HepG2 (cell line): ENCODE measurements around the gene VWA2. TPM values are rescaled to one million over a fixed set of nuclear protein-coding genes. Genes with fewer than 3 reads are reported as not detected.

Experiments
- ATAC-seq: fragments of 200-7000 bp; cut with Tn5 transposase; 3 replicates; pipeline ENCODE4 v1.9.1; 2020; ENCODE audit warnings: mild to moderate bottlenecking, moderate library complexity
- BruUV-seq: library from RNA; stranded (reverse); fragments of 400-500 nt; replicated peaks from 2 replicates; lab custom pipeline; 2021; lab: Mats Ljungman, UMichigan
- CTCF ChIA-PET: fragments of 300-600 bp; formaldehyde crosslinking; extraction: SDS; loops from one replicate; lab custom pipeline; 2021; ENCODE audit warnings: low total read pairs, inconsistent platforms, low intra/inter-chr PET ratio; lab: Yijun Ruan, JAX
- POLR2A ChIA-PET: fragments of 350-600 bp; sonication (Branson Sonifier 250); formaldehyde crosslinking; loops from one replicate; lab custom pipeline; 2020; ENCODE audit warnings: antibody characterized with exemption, inconsistent platforms; lab: Yijun Ruan, JAX
- DNase-seq: peaks from one replicate; pipeline ENCODE4 v3.0.0-alpha.2; 2015; ENCODE audit warnings: low spot score
- FAIRE-seq: peaks from 3 replicates; lab custom pipeline; 2011; peaks lifted over from hg19 to GRCh38; lab: Jason Lieb, UNC
- H2AFZ ChIP-seq: one replicate; pipeline ENCODE4 v1.6.1; 2011; ENCODE audit warnings: low read length, inconsistent platforms
- H3K27ac ChIP-seq: fragments of 300-600 bp; 3 replicates; pipeline ENCODE4 v1.8.0; 2011; ENCODE audit warnings: mixed run types, mild to moderate bottlenecking, mixed read lengths, low read length, inconsistent platforms; ENCODE audit not compliant: insufficient read depth; ENCODE audit errors: extremely low read length
- H3K27me3 ChIP-seq, 2 experiments: fragments of 200-600 bp in 1 of 2; 2 replicates in 1 of 2; 3 replicates in 1 of 2; pipeline versions ENCODE4 v1.6.0 to v1.8.0; 2011; ENCODE audit warnings: low read length in 2 of 2, mild to moderate bottlenecking in 2 of 2, moderate library complexity in 2 of 2, inconsistent platforms in 1 of 2; ENCODE audit not compliant: insufficient read depth in 2 of 2, control insufficient read depth in 1 of 2
- H3K36me3 ChIP-seq, 2 experiments: fragments of 200-600 bp in 1 of 2; replicated peaks in 1 of 2; 2 replicates in 1 of 2; 3 replicates in 1 of 2; pipeline versions ENCODE4 v1.5.1 to v1.8.0; 2011; ENCODE audit warnings: low read length in 2 of 2, inconsistent platforms in 1 of 2; ENCODE audit not compliant: insufficient read depth in 2 of 2, control insufficient read depth in 1 of 2
- H3K4me1 ChIP-seq: 2 replicates; pipeline ENCODE4 v1.5.1; 2012; ENCODE audit warnings: low read length, inconsistent platforms; ENCODE audit not compliant: insufficient read depth
- H3K4me2 ChIP-seq: 2 replicates; pipeline ENCODE4 v1.6.0; 2011; ENCODE audit warnings: low read depth, low read length, inconsistent platforms
- H3K4me3 ChIP-seq, 3 experiments: fragments of 200-600 bp in 1 of 3; sonication (generic), shearing (Covaris generic) in 1 of 3; replicated peaks in 1 of 3; 2 replicates each; pipeline ENCODE4 v1.5.1; 2011 to 2016; ENCODE audit warnings: low read length in 3 of 3, inconsistent platforms in 2 of 3, low read depth in 2 of 3, mild to moderate bottlenecking in 2 of 3, control low read depth in 1 of 3, mixed read lengths in 1 of 3; ENCODE audit not compliant: insufficient read depth in 1 of 3
- H3K79me2 ChIP-seq: one replicate; pipeline ENCODE4 v1.6.1; 2011; ENCODE audit warnings: low read length, inconsistent platforms; ENCODE audit not compliant: insufficient read depth
- H3K9ac ChIP-seq: 2 replicates; pipeline ENCODE4 v1.6.0; 2011; ENCODE audit warnings: mild to moderate bottlenecking, low read depth, low read length, inconsistent platforms; ENCODE audit not compliant: insufficient read depth
- H3K9me3 ChIP-seq: 2 replicates; pipeline ENCODE4 v1.5.1; 2012; ENCODE audit warnings: mild to moderate bottlenecking, low read length
- H4K20me1 ChIP-seq: 2 replicates; pipeline ENCODE4 v1.6.0; 2011; ENCODE audit warnings: inconsistent platforms, mild to moderate bottlenecking, low read length, moderate library complexity; ENCODE audit not compliant: insufficient read depth
- ATRX ChIP-seq: sonication (generic); formaldehyde crosslinking; IDR thresholded peaks from 2 replicates; pipeline ENCODE4 v1.4.0; 2020; ENCODE audit warnings: missing genetic modification reagents, borderline replicate concordance
- HMG20A ChIP-seq: IDR thresholded peaks from 2 replicates; pipeline ENCODE4 v1.6.1; 2016; ENCODE audit warnings: borderline replicate concordance
- HNF4G ChIP-seq, 2 experiments: sonication (generic) in 1 of 2; formaldehyde crosslinking in 1 of 2; IDR thresholded peaks; 2 replicates each; pipeline versions ENCODE4 v1.4.0 to v1.6.1; 2011 to 2020; ENCODE audit warnings: borderline replicate concordance in 2 of 2, low read depth in 2 of 2, mild to moderate bottlenecking in 2 of 2, low read length in 1 of 2, missing genetic modification reagents in 1 of 2, moderate library complexity in 1 of 2
- NCOA2 ChIP-seq: sonication (generic); formaldehyde crosslinking; IDR thresholded peaks from 2 replicates; pipeline ENCODE4 v1.8.0; 2022; ENCODE audit warnings: inconsistent platforms
- NR2C2 ChIP-seq: sonication (generic); formaldehyde crosslinking; IDR thresholded peaks from 2 replicates; pipeline ENCODE4 v1.4.0; 2020; ENCODE audit warnings: missing genetic modification reagents, mild to moderate bottlenecking, moderate library complexity, borderline replicate concordance
- PAF1 ChIP-seq: IDR thresholded peaks from 2 replicates; pipeline ENCODE4 v1.6.1; 2016; ENCODE audit warnings: missing genetic modification reagents, missing compliant biosample characterization
- RARG ChIP-seq: sonication (generic); formaldehyde crosslinking; IDR thresholded peaks from 2 replicates; pipeline ENCODE4 v1.4.0; 2020; ENCODE audit warnings: low read depth, mild to moderate bottlenecking, missing genetic modification reagents
- SCMH1 ChIP-seq: sonication (generic); formaldehyde crosslinking; IDR thresholded peaks from 2 replicates; pipeline ENCODE4 v1.9.0; 2021; ENCODE audit warnings: missing genetic modification reagents, mild to moderate bottlenecking, borderline replicate concordance
- STAT5B ChIP-seq: sonication (generic); formaldehyde crosslinking; IDR thresholded peaks from 2 replicates; pipeline ENCODE4 v1.4.0; 2020; ENCODE audit warnings: missing genetic modification reagents
- TBX2 ChIP-seq: sonication (generic); formaldehyde crosslinking; IDR thresholded peaks from 2 replicates; pipeline ENCODE4 v1.5.0; 2020; ENCODE audit warnings: missing genetic modification reagents, mild to moderate bottlenecking, borderline replicate concordance
- WGBS: methylation state at CpG from one replicate; pipeline ENCODE4 v1.1.6; 2017; ENCODE audit warnings: low lambda C conversion rate; 5-methylcytosine and 5-hydroxymethylcytosine counted together
- in situ Hi-C: cut with HindIII; loops from 2 replicates; pipeline ENCODE4 v1.10.0; 2017; ENCODE audit warnings: low pct_unique_long_range_greater_than_20kb; ENCODE audit not compliant: extremely low pct_ligation_motif_present
- intact Hi-C: fragments of 100-400 bp; cut with micrococcal nuclease; formaldehyde crosslinking; loops from one replicate; pipeline ENCODE4 v1.10.0; 2022; ENCODE audit not compliant: unreplicated experiment
- polyA plus RNA-seq, 8 experiments: library from polyadenylated mRNA; depleted of rRNA in 3 of 8; stranded (reverse) in 7 of 8; unstranded in 1 of 8; fragments of >200 nt; fragmentation: Illumina TruSeq in 4 of 8; extraction: Trizol in 4 of 8; gene quantifications; 2 replicates each; pipeline versions ENCODE4 v1.2.1 to v1.2.3, GENCODE V29; 2011 to 2016; ENCODE audit warnings: low read depth in 4 of 8, missing spikeins in 1 of 8, mixed read lengths in 1 of 8; ENCODE audit not compliant: insufficient read depth in 1 of 8
- total RNA-seq, 5 experiments: library from RNA; depleted of rRNA; stranded (reverse); fragments of >200 nt; fragmentation: Illumina TruSeq; extraction: Trizol; gene quantifications; 2 replicates each; pipeline ENCODE4 v1.2.3, GENCODE V29; 2016; ENCODE audit warnings: low read depth in 1 of 5
- TF ChIP-seq, protein P1 (sequence below), 2 experiments: sonication (generic) in 1 of 2; formaldehyde crosslinking in 1 of 2; IDR thresholded peaks; 2 replicates each; pipeline versions ENCODE4 v1.4.0 to v1.6.1; 2018 to 2020; ENCODE audit warnings: missing genetic modification reagents in 2 of 2, borderline replicate concordance in 1 of 2, low read depth in 1 of 2, mild to moderate bottlenecking in 1 of 2, missing biosample characterization in 1 of 2
- TF ChIP-seq, protein P2 (sequence below): sonication (generic); formaldehyde crosslinking; IDR thresholded peaks from 2 replicates; pipeline ENCODE4 v1.8.0; 2022; ENCODE audit warnings: mild to moderate bottlenecking, missing genetic modification reagents, borderline replicate concordance

VWA2 gene
- total and polyA plus RNA-seq, 2 of the 13 experiments (the other 11 are each of a cell fraction or from before 2014, with no cell fraction given), result not detected

DNA sequence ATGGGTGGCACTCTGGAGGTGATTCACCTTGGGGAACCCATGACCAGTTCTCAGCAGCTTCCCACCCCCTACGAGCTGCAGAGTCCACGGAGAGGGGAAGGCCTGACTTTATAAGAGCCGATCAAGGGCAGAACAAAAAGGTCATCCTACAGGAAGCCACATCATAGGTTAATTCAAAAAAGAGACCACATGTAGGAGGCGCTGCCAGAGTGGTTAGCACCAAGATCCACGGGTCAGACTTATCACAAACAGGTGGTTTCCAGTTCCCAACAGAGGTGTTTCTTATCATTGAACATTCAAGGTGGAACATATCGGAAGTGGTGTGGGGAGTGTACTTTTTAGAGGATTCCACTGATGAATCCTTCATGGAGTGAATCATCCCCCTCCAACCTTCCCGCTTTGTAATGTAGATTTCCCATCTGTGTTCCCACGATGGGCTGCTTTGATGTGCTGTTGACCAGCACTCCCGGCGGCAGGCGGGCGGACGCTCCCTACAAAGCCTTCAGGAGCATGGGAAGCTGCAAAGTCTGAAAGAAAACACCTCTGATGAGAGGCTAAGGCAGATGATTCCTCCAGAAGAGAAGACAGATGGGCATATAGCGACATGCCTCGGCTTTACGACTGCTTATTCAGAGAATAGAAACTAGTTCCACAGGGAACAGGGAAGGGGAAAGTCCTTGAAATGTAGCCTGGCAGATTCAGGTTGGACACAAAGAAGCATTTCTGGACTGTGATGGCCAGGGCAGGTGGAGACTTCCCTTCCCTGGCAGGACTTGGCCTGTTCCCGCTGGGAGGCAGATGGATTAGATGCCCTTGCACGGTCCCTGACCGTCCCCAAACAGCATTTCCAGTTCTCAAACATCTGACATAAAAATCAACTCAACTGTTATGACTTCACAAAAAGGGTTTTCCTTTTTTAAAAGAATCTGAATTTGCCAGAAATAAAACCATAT is 98.7 kb downstream of the VWA2 start:
- TF ChIP-seq, protein P1, sequence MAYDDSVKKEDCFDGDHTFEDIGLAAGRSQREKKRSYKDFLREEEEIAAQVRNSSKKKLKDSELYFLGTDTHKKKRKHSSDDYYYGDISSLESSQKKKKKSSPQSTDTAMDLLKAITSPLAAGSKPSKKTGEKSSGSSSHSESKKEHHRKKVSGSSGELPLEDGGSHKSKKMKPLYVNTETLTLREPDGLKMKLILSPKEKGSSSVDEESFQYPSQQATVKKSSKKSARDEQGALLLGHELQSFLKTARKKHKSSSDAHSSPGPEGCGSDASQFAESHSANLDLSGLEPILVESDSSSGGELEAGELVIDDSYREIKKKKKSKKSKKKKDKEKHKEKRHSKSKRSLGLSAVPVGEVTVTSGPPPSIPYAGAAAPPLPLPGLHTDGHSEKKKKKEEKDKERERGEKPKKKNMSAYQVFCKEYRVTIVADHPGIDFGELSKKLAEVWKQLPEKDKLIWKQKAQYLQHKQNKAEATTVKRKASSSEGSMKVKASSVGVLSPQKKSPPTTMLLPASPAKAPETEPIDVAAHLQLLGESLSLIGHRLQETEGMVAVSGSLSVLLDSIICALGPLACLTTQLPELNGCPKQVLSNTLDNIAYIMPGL (CRISPR knock-in tag; IDR thresholded peaks at IDR 0.05; ENCODE audit: borderline replicate concordance in 1 of 2, low read depth in 1 of 2), result no peak
- TF ChIP-seq TBX2 (CRISPR knock-in tag) (no peak), NR2C2 (CRISPR knock-in tag) (no peak), STAT5B (CRISPR knock-in tag) (no peak), HMG20A (no peak), HNF4G (IDR thresholded peaks at IDR 0.05; ENCODE audit: borderline replicate concordance, low read depth, low read length) (no peak), HNF4G (CRISPR knock-in tag; IDR thresholded peaks at IDR 0.05; ENCODE audit: borderline replicate concordance, low read depth) (no peak), PAF1 (no peak), NCOA2 (no peak), RARG (CRISPR knock-in tag) (no peak), SCMH1 (CRISPR knock-in tag) (no peak), ATRX (no peak)
- TF ChIP-seq, protein P2, sequence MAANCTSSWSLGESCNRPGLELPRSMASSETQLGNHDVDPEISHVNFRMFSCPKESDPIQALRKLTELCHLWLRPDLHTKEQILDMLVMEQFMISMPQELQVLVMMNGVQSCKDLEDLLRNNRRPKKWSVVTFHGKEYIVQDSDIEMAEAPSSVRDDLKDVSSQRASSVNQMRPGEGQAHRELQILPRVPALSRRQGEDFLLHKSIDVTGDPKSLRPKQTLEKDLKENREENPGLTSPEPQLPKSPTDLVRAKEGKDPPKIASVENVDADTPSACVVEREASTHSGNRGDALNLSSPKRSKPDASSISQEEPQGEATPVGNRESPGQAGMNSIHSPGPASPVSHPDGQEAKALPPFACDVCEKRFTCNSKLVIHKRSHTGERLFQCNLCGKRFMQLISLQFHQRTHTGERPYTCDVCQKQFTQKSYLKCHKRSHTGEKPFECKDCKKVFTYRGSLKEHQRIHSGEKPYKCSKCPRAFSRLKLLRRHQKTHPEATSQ, result no peak
- TF ChIP-seq, all 625 proteins: peak for 0
- no peaks in the 10 kb centered on the region for H3K4me1 ChIP-seq
- FAIRE-seq (no peak), DNase-seq (no peak), ATAC-seq (no peak)
- no peak overlapping the region for H3K4me2 ChIP-seq
- H4K20me1 ChIP-seq, result no peaks in the 10 kb centered on the region
- no peak overlapping the region for H3K4me3 ChIP-seq
- no peak overlapping the region for H3K9ac ChIP-seq
- H3K27ac ChIP-seq, result no peak overlapping the region
- in situ Hi-C loops, result no loop called here
- peaks cover 1 to 48% of the 10 kb centered on the region in 2 experiments; a peak in 4 of 5 replicates for H3K27me3 ChIP-seq
- POLR2A ChIA-PET, result no interaction called here
- H3K9me3 ChIP-seq, result no peaks in the 10 kb centered on the region
- no peaks in the 10 kb centered on the region for H3K79me2 ChIP-seq
- no peak overlapping the region for H2AFZ ChIP-seq
- CTCF ChIA-PET, result no interaction called here
- no peaks in the 10 kb centered on the region for H3K36me3 ChIP-seq
- intact Hi-C loops, result no loop called here
- BruUV-seq, result no TSS peak
- WGBS, result 43% methylated on average over 16 of the region's 19 CpGs
